Measurements from ENCODE around the gene GRIA4.

GRIA4 gene

GRCh38 chr11:105610871-105611571 lies 1.1 kb downstream of the GRIA4 start:
- no peak for TF ChIP-seq CTCF (IDR thresholded peaks at IDR 0.05; ENCODE audit: control insufficient read depth, insufficient read depth, low read depth, low read length, missing control alignments)
- H3K4me3 ChIP-seq (ENCODE audit: control insufficient read depth, low read depth, low read length) = no peak overlapping the region; the same call in 1 of the 2 replicates
- DNase-seq (ENCODE audit: low read depth) = no peak

- DNase-seq (ENCODE audit: low read depth) = no peak
- TF ChIP-seq CTCF (IDR thresholded peaks at IDR 0.05; ENCODE audit: control insufficient read depth, insufficient read depth, low read depth, low read length, missing control alignments) = no peak
- no peak overlapping the region for H3K4me3 ChIP-seq (ENCODE audit: control insufficient read depth, low read depth, low read length)
Measured at GRCh38 chr11:105611572-105612441, 1.9 kb downstream of the GRIA4 start.

- no peak overlapping the region for H3K4me3 ChIP-seq (ENCODE audit: control insufficient read depth, low read depth, low read length)
- TF ChIP-seq CTCF (IDR thresholded peaks at IDR 0.05; ENCODE audit: control insufficient read depth, insufficient read depth, low read depth, low read length, missing control alignments) = no peak
- no peak for DNase-seq (ENCODE audit: low read depth)
Measured at GRCh38 chr11:105612771-105613170, 2.9 kb downstream of the GRIA4 start.

GRCh38 chr11:105613183-105613582 lies 3.3 kb downstream of the GRIA4 start:
- no peak for DNase-seq (ENCODE audit: low read depth)
- H3K4me3 ChIP-seq (ENCODE audit: control insufficient read depth, low read depth, low read length) = no peak overlapping the region
- no peak for TF ChIP-seq CTCF (IDR thresholded peaks at IDR 0.05; ENCODE audit: control insufficient read depth, insufficient read depth, low read depth, low read length, missing control alignments)

- no peak for DNase-seq (ENCODE audit: low read depth)
- TF ChIP-seq CTCF (IDR thresholded peaks at IDR 0.05; ENCODE audit: control insufficient read depth, insufficient read depth, low read depth, low read length, missing control alignments) = no peak
Measured at GRCh38 chr11:105618343-105618955, 8.6 kb downstream of the GRIA4 start.

GRCh38 chr11:105619556-105619955 lies 9.7 kb downstream of the GRIA4 start:
- H3K4me3 ChIP-seq (ENCODE audit: control insufficient read depth, low read depth, low read length) = no peak overlapping the region
- DNase-seq (ENCODE audit: low read depth) = no peak
- no peak for TF ChIP-seq CTCF (IDR thresholded peaks at IDR 0.05; ENCODE audit: control insufficient read depth, insufficient read depth, low read depth, low read length, missing control alignments)

More at GRCh38 chr11:105618343-105618955, 8.6 kb downstream of the GRIA4 start:
- no peak overlapping the region for H3K4me3 ChIP-seq (ENCODE audit: control insufficient read depth, low read depth, low read length)
